KMS-11 (cell line): ENCODE data around the gene MCM9.
"Not testable (repeated sequence)": the region's sequence is repeated elsewhere in the genome, so short reads cannot be mapped to it uniquely, and the experiment has no call there.

ENCODE experiments used
- H2AFZ ChIP-seq: fragments of 200-600 bp; sonication (generic); 2 replicates; pipeline ENCODE4 v1.6.1; 2016; ENCODE audit warnings: antibody characterized with exemption, mixed run types, low read depth
- H3K27ac ChIP-seq: fragments of 200-600 bp; sonication (generic); 2 replicates; pipeline ENCODE4 v1.6.1; 2016; ENCODE audit warnings: mild to moderate bottlenecking, mixed run types
- H3K27me3 ChIP-seq: fragments of 200-600 bp; sonication (generic); 2 replicates; pipeline ENCODE4 v1.6.1; 2017; ENCODE audit warnings: mild to moderate bottlenecking, low read depth, mixed run types, moderate library complexity; ENCODE audit not compliant: insufficient read depth
- H3K36me3 ChIP-seq: fragments of 200-600 bp; sonication (generic); 2 replicates; pipeline ENCODE4 v1.6.1; 2017; ENCODE audit warnings: mild to moderate bottlenecking, mixed run types; ENCODE audit not compliant: insufficient read depth
- H3K4me1 ChIP-seq: fragments of 200-600 bp; sonication (generic); 2 replicates; pipeline ENCODE4 v1.6.1; 2016; ENCODE audit warnings: mild to moderate bottlenecking, low read depth, mixed run types; ENCODE audit not compliant: poor library complexity, severe bottlenecking
- H3K4me2 ChIP-seq: fragments of 200-600 bp; sonication (generic); 2 replicates; pipeline ENCODE4 v1.7.0; 2016; ENCODE audit warnings: mild to moderate bottlenecking, mixed run types
- H3K4me3 ChIP-seq: fragments of 200-600 bp; sonication (generic); IDR thresholded peaks from 2 replicates; pipeline ENCODE4 v1.6.1; 2017; ENCODE audit warnings: low read depth, low read length, mixed read lengths; ENCODE audit not compliant: insufficient read depth
- H3K79me2 ChIP-seq: fragments of 200-600 bp; sonication (generic); 2 replicates; pipeline ENCODE4 v1.6.1; 2016; ENCODE audit warnings: low read depth, mixed run types; ENCODE audit not compliant: insufficient read depth
- H3K9ac ChIP-seq: fragments of 200-600 bp; sonication (generic); 2 replicates; pipeline ENCODE4 v1.6.1; 2016; ENCODE audit warnings: mild to moderate bottlenecking, mixed run types
- H4K20me1 ChIP-seq: fragments of 200-600 bp; sonication (generic); 2 replicates; pipeline ENCODE4 v1.6.1; 2016; ENCODE audit warnings: mild to moderate bottlenecking, mixed run types; ENCODE audit not compliant: insufficient read depth
- CTCF ChIP-seq: fragments of 200-600 bp; sonication (generic); conservative IDR thresholded peaks from 2 replicates; pipeline ENCODE4 v1.6.1; 2017; ENCODE audit warnings: low read depth, mild to moderate bottlenecking, antibody characterized with exemption, low read length, moderate library complexity, mixed read lengths

Gene MCM9

GRCh38 chr6:118869894-118870589, 64.9 kb downstream of the MCM9 start:
- Histone ChIP-seq H3K4me3 (no peak overlapping the region), H3K27me3 (no peaks in the 10 kb centered on the region), H3K9ac (no peak overlapping the region), H3K79me2 (no peaks in the 10 kb centered on the region), H3K36me3 (no peaks in the 10 kb centered on the region), H3K4me2 (no peak overlapping the region), H2AFZ (no peak overlapping the region), H3K27ac (no peak overlapping the region), H4K20me1 (no peaks in the 10 kb centered on the region), H3K4me1 (no peaks in the 10 kb centered on the region)
- no peak for TF ChIP-seq CTCF

GRCh38 chr6:118869350-118869749, 65.6 kb downstream of the MCM9 start:
- no peak overlapping the region for H2AFZ ChIP-seq
- H3K9ac ChIP-seq = no peak overlapping the region
- H3K36me3 ChIP-seq = no peaks in the 10 kb centered on the region
- no peak overlapping the region for H3K4me3 ChIP-seq
- H3K4me1 ChIP-seq = no peaks in the 10 kb centered on the region
- no peaks in the 10 kb centered on the region for H4K20me1 ChIP-seq
- no peak overlapping the region for H3K27ac ChIP-seq
- H3K79me2 ChIP-seq = no peaks in the 10 kb centered on the region
- TF ChIP-seq CTCF = no peak
- H3K4me2 ChIP-seq = no peak overlapping the region
- H3K27me3 ChIP-seq = no peaks in the 10 kb centered on the region

- not testable (repeated sequence) for H2AFZ ChIP-seq, H3K4me3 ChIP-seq, H3K36me3 ChIP-seq, H3K79me2 ChIP-seq, H3K27me3 ChIP-seq, H3K4me1 ChIP-seq, H3K9ac ChIP-seq, H4K20me1 ChIP-seq, H3K4me2 ChIP-seq, H3K27ac ChIP-seq
Measured at GRCh38 chr6:118868901-118869300, 66.1 kb downstream of the MCM9 start.

GRCh38 chr6:118867181-118867580, 67.8 kb downstream of the MCM9 start:
- H3K27ac ChIP-seq = no peak overlapping the region
- no peak overlapping the region for H3K4me3 ChIP-seq
- H3K27me3 ChIP-seq = no peaks in the 10 kb centered on the region
- H4K20me1 ChIP-seq = no peaks in the 10 kb centered on the region
- H3K4me1 ChIP-seq = no peaks in the 10 kb centered on the region
- no peaks in the 10 kb centered on the region for H3K79me2 ChIP-seq
- no peaks in the 10 kb centered on the region for H3K36me3 ChIP-seq
- no peak overlapping the region for H2AFZ ChIP-seq
- H3K9ac ChIP-seq = no peak overlapping the region
- TF ChIP-seq CTCF = no peak
- no peak overlapping the region for H3K4me2 ChIP-seq

GRCh38 chr6:118865100-118865391, 69.9 kb downstream of the MCM9 start:
- no peaks in the 10 kb centered on the region for H3K4me1 ChIP-seq
- no peak overlapping the region for H3K4me2 ChIP-seq
- no peak for TF ChIP-seq CTCF
- no peaks in the 10 kb centered on the region for H3K79me2 ChIP-seq
- no peak overlapping the region for H3K27ac ChIP-seq
- no peaks in the 10 kb centered on the region for H4K20me1 ChIP-seq
- no peak overlapping the region for H3K4me3 ChIP-seq
- H3K27me3 ChIP-seq = no peaks in the 10 kb centered on the region
- no peak overlapping the region for H2AFZ ChIP-seq
- H3K9ac ChIP-seq = no peak overlapping the region
- no peaks in the 10 kb centered on the region for H3K36me3 ChIP-seq
